HepG2 (cell line): ENCODE data around the gene TNIP1. TPM values are rescaled to one million over a fixed set of nuclear protein-coding genes. Genes with fewer than 3 reads are reported as not detected.

Experiments
- ATRX ChIP-seq: sonication (generic); formaldehyde crosslinking; IDR thresholded peaks from 2 replicates; pipeline ENCODE4 v1.4.0; 2020; ENCODE audit warnings: missing genetic modification reagents, borderline replicate concordance
- GATAD1 ChIP-seq: IDR thresholded peaks from 2 replicates; pipeline ENCODE4 v1.6.1; 2016; ENCODE audit warnings: missing genetic modification reagents, missing compliant biosample characterization
- HDAC1 ChIP-seq: sonication (generic); formaldehyde crosslinking; IDR thresholded peaks from 2 replicates; pipeline ENCODE4 v1.5.1; 2020; ENCODE audit warnings: mild to moderate bottlenecking, missing genetic modification reagents
- KAT8 ChIP-seq: IDR thresholded peaks from 2 replicates; pipeline ENCODE4 v1.6.1; 2016; ENCODE audit warnings: missing genetic modification reagents, missing compliant biosample characterization
- KDM3A ChIP-seq: IDR thresholded peaks from 2 replicates; pipeline ENCODE4 v1.6.1; 2018; ENCODE audit warnings: low read depth, missing compliant biosample characterization
- NAIF1 ChIP-seq: sonication (generic); formaldehyde crosslinking; IDR thresholded peaks from 2 replicates; pipeline ENCODE4 v1.5.0; 2020; ENCODE audit warnings: mild to moderate bottlenecking, missing genetic modification reagents, borderline replicate concordance
- NCOA5 ChIP-seq: sonication (generic); formaldehyde crosslinking; IDR thresholded peaks from 2 replicates; pipeline ENCODE4 v1.4.0; 2020; ENCODE audit warnings: missing genetic modification reagents
- NFIC ChIP-seq: IDR thresholded peaks from 2 replicates; pipeline ENCODE4 v1.6.1; 2012; ENCODE audit warnings: mild to moderate bottlenecking, low read length, inconsistent platforms
- NFKBIZ ChIP-seq: IDR thresholded peaks from 2 replicates; pipeline ENCODE4 v1.6.1; 2018; ENCODE audit warnings: missing genetic modification reagents, missing compliant biosample characterization
- RBAK ChIP-seq: sonication (generic); formaldehyde crosslinking; IDR thresholded peaks from 2 replicates; pipeline ENCODE4 v1.5.1; 2020; ENCODE audit warnings: mild to moderate bottlenecking, missing genetic modification reagents
- SRF ChIP-seq: IDR thresholded peaks from 2 replicates; pipeline ENCODE4 v1.6.1; 2011; ENCODE audit warnings: mild to moderate bottlenecking, low read depth, low read length, moderate library complexity
- TBX2 ChIP-seq: sonication (generic); formaldehyde crosslinking; IDR thresholded peaks from 2 replicates; pipeline ENCODE4 v1.5.0; 2020; ENCODE audit warnings: missing genetic modification reagents, mild to moderate bottlenecking, borderline replicate concordance
- TOE1 ChIP-seq: sonication (generic); formaldehyde crosslinking; IDR thresholded peaks from 2 replicates; pipeline ENCODE4 v1.4.0; 2020; ENCODE audit warnings: mild to moderate bottlenecking, missing genetic modification reagents
- ZBTB8A ChIP-seq: sonication (generic); formaldehyde crosslinking; IDR thresholded peaks from 2 replicates; pipeline ENCODE4 v1.4.0; 2020; ENCODE audit warnings: mild to moderate bottlenecking, low read depth, missing genetic modification reagents, borderline replicate concordance
- ZNF446 ChIP-seq: sonication (generic); formaldehyde crosslinking; IDR thresholded peaks from 2 replicates; pipeline ENCODE4 v1.5.0; 2020; ENCODE audit warnings: mild to moderate bottlenecking, missing genetic modification reagents
- ZNF496 ChIP-seq: sonication (generic); formaldehyde crosslinking; IDR thresholded peaks from 2 replicates; pipeline ENCODE4 v1.8.1; 2023; ENCODE audit warnings: mild to moderate bottlenecking, moderate library complexity, missing genetic modification reagents; ENCODE audit not compliant: insufficient replicate concordance
- ZNF567 ChIP-seq: sonication (generic); formaldehyde crosslinking; IDR thresholded peaks from 2 replicates; pipeline ENCODE4 v1.8.1; 2023; ENCODE audit warnings: mild to moderate bottlenecking, missing genetic modification reagents, borderline replicate concordance
- ZNF577 ChIP-seq: sonication (generic); formaldehyde crosslinking; IDR thresholded peaks from 2 replicates; pipeline ENCODE4 v1.4.0; 2020; ENCODE audit warnings: mild to moderate bottlenecking, low read depth, missing genetic modification reagents, borderline replicate concordance
- ZNF737 ChIP-seq: sonication (generic); formaldehyde crosslinking; IDR thresholded peaks from 2 replicates; pipeline ENCODE4 v1.5.0; 2020; ENCODE audit warnings: missing genetic modification reagents, mild to moderate bottlenecking, borderline replicate concordance
- ZNF761 ChIP-seq: sonication (generic); formaldehyde crosslinking; conservative IDR thresholded peaks from 2 replicates; pipeline ENCODE4 v1.4.0; 2020; ENCODE audit warnings: mild to moderate bottlenecking, missing genetic modification reagents
- ZNF839 ChIP-seq: sonication (generic); formaldehyde crosslinking; IDR thresholded peaks from 2 replicates; pipeline ENCODE4 v1.4.0; 2020; ENCODE audit warnings: missing genetic modification reagents, mild to moderate bottlenecking, borderline replicate concordance
- ZZZ3 ChIP-seq: sonication (generic); formaldehyde crosslinking; IDR thresholded peaks from 2 replicates; pipeline ENCODE4 v1.4.0; 2020; ENCODE audit warnings: missing genetic modification reagents, mild to moderate bottlenecking, borderline replicate concordance
- polyA plus RNA-seq, 8 experiments: library from polyadenylated mRNA; depleted of rRNA in 3 of 8; stranded (reverse) in 7 of 8; unstranded in 1 of 8; fragments of >200 nt; fragmentation: Illumina TruSeq in 4 of 8; extraction: Trizol in 4 of 8; gene quantifications; 2 replicates each; pipeline versions ENCODE4 v1.2.1 to v1.2.3, GENCODE V29; 2011 to 2016; ENCODE audit warnings: low read depth in 4 of 8, missing spikeins in 1 of 8, mixed read lengths in 1 of 8; ENCODE audit not compliant: insufficient read depth in 1 of 8
- total RNA-seq, 5 experiments: library from RNA; depleted of rRNA; stranded (reverse); fragments of >200 nt; fragmentation: Illumina TruSeq; extraction: Trizol; gene quantifications; 2 replicates each; pipeline ENCODE4 v1.2.3, GENCODE V29; 2016; ENCODE audit warnings: low read depth in 1 of 5
- TF ChIP-seq, protein P1 (sequence below): sonication (generic); formaldehyde crosslinking; IDR thresholded peaks from 2 replicates; pipeline ENCODE4 v1.8.0; 2022; ENCODE audit warnings: mild to moderate bottlenecking, missing genetic modification reagents, borderline replicate concordance
- TF ChIP-seq, protein P2 (sequence below): sonication (generic); formaldehyde crosslinking; IDR thresholded peaks from 2 replicates; pipeline ENCODE4 v1.5.0; 2020; ENCODE audit warnings: missing genetic modification reagents, mild to moderate bottlenecking, borderline replicate concordance
- TF ChIP-seq, protein P3 (sequence below), 2 experiments: IDR thresholded peaks; 2 replicates each; pipeline ENCODE4 v1.6.1; 2011 to 2012; ENCODE audit warnings: low read length in 2 of 2, borderline replicate concordance in 1 of 2, low read depth in 1 of 2, mild to moderate bottlenecking in 1 of 2, moderate library complexity in 1 of 2

TNIP1 gene
- total and polyA plus RNA-seq, 2 of the 13 experiments (the other 11 are each of a cell fraction or from before 2014, with no cell fraction given): 26.2 to 45.9 TPM

DNA sequence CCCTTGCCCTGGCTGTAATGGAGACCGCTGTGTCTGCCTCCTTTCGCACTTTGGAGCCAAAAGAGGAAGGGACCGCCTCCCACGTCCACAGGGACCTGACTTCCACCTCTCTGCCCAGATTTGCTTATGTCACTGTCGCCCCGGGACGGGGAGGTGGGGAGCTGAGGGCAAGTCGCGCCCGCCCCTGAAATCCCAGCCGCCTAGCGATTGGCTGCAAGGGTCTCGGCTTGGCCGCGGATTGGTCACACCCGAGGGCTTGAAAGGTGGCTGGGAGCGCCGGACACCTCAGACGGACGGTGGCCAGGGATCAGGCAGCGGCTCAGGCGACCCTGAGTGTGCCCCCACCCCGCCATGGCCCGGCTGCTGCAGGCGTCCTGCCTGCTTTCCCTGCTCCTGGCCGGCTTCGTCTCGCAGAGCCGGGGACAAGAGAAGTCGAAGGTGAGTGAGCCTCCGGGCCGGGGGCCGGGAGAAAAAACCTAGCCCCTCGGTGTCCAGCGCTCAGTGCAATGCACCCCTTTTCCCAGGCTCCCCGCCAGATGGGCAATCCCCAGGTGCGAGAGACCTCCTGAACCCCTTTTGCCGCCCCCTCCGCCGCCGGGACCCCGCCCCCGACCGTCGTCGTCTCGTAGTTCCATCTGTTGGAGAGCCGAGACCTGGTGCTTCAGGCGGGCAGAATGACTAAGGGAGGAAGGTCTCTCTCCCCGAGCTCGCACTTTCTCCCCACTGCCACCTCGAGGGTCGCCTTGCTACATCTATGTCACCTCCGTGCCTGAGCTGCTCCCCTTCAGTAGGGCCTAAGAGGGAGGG is 60.3 kb downstream of the TNIP1 start, which contains the start of gene GPX3 (continued):
- no peak for TF ChIP-seq ATRX (CRISPR knock-in tag)
- TF ChIP-seq ZBTB8A (CRISPR knock-in tag): no peak
- TF ChIP-seq, protein P1, sequence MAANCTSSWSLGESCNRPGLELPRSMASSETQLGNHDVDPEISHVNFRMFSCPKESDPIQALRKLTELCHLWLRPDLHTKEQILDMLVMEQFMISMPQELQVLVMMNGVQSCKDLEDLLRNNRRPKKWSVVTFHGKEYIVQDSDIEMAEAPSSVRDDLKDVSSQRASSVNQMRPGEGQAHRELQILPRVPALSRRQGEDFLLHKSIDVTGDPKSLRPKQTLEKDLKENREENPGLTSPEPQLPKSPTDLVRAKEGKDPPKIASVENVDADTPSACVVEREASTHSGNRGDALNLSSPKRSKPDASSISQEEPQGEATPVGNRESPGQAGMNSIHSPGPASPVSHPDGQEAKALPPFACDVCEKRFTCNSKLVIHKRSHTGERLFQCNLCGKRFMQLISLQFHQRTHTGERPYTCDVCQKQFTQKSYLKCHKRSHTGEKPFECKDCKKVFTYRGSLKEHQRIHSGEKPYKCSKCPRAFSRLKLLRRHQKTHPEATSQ (CRISPR knock-in tag): peak; percentile 80; the same call in 1 of the 2 replicates
- TF ChIP-seq ZNF839 (CRISPR knock-in tag): no peak
- no peak for TF ChIP-seq NFKBIZ
- peak; percentile 88 for TF ChIP-seq TBX2 (CRISPR knock-in tag)
- peak; percentile 90 for TF ChIP-seq HDAC1 (CRISPR knock-in tag)
- TF ChIP-seq, protein P2, sequence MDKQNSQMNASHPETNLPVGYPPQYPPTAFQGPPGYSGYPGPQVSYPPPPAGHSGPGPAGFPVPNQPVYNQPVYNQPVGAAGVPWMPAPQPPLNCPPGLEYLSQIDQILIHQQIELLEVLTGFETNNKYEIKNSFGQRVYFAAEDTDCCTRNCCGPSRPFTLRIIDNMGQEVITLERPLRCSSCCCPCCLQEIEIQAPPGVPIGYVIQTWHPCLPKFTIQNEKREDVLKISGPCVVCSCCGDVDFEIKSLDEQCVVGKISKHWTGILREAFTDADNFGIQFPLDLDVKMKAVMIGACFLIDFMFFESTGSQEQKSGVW (CRISPR knock-in tag): no peak
- no peak for TF ChIP-seq NCOA5 (CRISPR knock-in tag)
- no peak for TF ChIP-seq RBAK (CRISPR knock-in tag)
- peak; percentile 52 for TF ChIP-seq GATAD1 (CRISPR knock-in tag)
- TF ChIP-seq ZNF496 (CRISPR knock-in tag): no peak
- no peak for TF ChIP-seq ZNF737 (CRISPR knock-in tag)
- TF ChIP-seq ZNF567 (CRISPR knock-in tag): no peak
- peak; percentile 52; the same call in 1 of the 2 replicates for TF ChIP-seq NAIF1
- TF ChIP-seq NFIC: no peak
- TF ChIP-seq ZNF577 (CRISPR knock-in tag): no peak
- TF ChIP-seq KAT8 (CRISPR knock-in tag): no peak; the same call in 1 of the 2 replicates
- TF ChIP-seq SRF: no peak
- no peak for TF ChIP-seq ZNF761 (CRISPR knock-in tag)
- TF ChIP-seq, protein P3, sequence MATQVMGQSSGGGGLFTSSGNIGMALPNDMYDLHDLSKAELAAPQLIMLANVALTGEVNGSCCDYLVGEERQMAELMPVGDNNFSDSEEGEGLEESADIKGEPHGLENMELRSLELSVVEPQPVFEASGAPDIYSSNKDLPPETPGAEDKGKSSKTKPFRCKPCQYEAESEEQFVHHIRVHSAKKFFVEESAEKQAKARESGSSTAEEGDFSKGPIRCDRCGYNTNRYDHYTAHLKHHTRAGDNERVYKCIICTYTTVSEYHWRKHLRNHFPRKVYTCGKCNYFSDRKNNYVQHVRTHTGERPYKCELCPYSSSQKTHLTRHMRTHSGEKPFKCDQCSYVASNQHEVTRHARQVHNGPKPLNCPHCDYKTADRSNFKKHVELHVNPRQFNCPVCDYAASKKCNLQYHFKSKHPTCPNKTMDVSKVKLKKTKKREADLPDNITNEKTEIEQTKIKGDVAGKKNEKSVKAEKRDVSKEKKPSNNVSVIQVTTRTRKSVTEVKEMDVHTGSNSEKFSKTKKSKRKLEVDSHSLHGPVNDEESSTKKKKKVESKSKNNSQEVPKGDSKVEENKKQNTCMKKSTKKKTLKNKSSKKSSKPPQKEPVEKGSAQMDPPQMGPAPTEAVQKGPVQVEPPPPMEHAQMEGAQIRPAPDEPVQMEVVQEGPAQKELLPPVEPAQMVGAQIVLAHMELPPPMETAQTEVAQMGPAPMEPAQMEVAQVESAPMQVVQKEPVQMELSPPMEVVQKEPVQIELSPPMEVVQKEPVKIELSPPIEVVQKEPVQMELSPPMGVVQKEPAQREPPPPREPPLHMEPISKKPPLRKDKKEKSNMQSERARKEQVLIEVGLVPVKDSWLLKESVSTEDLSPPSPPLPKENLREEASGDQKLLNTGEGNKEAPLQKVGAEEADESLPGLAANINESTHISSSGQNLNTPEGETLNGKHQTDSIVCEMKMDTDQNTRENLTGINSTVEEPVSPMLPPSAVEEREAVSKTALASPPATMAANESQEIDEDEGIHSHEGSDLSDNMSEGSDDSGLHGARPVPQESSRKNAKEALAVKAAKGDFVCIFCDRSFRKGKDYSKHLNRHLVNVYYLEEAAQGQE (IDR thresholded peaks at IDR 0.05; ENCODE audit: borderline replicate concordance in 1 of 2, low read depth in 1 of 2, low read length in 2 of 2): no peak
- TF ChIP-seq ZNF446 (CRISPR knock-in tag): no peak
- TF ChIP-seq KDM3A (CRISPR knock-in tag): no peak
- TF ChIP-seq TOE1: no peak
- no peak for TF ChIP-seq ZZZ3 (CRISPR knock-in tag)
